Retinal pigment epithelial cell (primary cell): ENCODE measurements around the gene MCCC1.
A peak's percentile ranks its signal among the peaks of the same experiment; 100 is the strongest.

Experiments
- DNase-seq: peaks from one replicate; pipeline ENCODE4 v3.0.0-alpha.2; 2010; ENCODE audit warnings: low read depth
- H3K4me3 ChIP-seq: 2 replicates; pipeline ENCODE4 v1.5.1; 2011; ENCODE audit warnings: mild to moderate bottlenecking, low read length, control low read depth, moderate library complexity
- TF ChIP-seq, protein P1 (sequence below): conservative IDR thresholded peaks from 2 replicates; pipeline ENCODE4 v1.5.1; 2011; ENCODE audit warnings: low read depth, low read length, control low read depth, inconsistent platforms

Gene MCCC1

DNA sequence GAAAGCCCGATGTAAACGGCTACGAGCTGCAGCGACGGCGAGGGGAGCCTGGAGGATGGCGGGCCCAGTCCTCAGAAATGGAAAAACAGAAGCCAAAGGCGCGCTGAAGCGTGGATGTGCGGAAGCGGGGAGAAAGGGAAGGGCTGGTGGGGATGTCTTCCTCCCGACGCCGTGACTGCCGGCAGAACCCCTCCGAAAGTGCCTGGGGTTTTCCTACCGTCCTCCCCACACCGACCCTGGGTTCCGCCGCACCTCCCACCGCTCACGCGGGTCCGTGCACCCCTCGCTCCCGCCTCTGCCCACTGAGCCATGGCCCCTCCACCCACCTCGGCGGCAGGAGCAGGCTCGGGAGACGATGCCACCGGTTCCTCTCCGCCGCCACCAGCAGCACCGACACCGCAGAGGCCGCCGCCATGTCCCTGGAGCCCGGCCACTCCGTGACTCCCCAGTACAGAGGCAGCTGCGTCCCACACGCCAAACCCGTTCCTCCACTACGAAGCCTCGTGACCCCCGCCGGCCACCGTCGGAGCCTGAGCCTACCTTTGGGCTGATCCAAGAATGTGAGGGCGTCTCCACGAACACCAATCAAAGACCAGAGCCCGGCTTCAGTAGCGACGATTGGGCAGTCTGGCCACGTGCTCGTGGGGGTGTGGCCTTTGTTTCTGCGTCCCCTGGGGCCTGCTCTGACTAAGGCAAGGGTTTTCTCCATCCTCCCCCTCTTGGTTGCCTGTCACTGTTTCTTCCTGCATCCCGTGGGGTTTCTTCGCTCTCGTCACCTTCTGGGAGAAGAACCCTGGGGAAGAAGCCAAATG, at the start of gene MCCC1:
TSS of gene MCCC1 (minus strand) at position 471 of the 812 bp plus-strand sequence. CDS start at position 415, 56 bp downstream.
- TF ChIP-seq, protein P1, sequence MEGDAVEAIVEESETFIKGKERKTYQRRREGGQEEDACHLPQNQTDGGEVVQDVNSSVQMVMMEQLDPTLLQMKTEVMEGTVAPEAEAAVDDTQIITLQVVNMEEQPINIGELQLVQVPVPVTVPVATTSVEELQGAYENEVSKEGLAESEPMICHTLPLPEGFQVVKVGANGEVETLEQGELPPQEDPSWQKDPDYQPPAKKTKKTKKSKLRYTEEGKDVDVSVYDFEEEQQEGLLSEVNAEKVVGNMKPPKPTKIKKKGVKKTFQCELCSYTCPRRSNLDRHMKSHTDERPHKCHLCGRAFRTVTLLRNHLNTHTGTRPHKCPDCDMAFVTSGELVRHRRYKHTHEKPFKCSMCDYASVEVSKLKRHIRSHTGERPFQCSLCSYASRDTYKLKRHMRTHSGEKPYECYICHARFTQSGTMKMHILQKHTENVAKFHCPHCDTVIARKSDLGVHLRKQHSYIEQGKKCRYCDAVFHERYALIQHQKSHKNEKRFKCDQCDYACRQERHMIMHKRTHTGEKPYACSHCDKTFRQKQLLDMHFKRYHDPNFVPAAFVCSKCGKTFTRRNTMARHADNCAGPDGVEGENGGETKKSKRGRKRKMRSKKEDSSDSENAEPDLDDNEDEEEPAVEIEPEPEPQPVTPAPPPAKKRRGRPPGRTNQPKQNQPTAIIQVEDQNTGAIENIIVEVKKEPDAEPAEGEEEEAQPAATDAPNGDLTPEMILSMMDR, result no peak

DNA sequence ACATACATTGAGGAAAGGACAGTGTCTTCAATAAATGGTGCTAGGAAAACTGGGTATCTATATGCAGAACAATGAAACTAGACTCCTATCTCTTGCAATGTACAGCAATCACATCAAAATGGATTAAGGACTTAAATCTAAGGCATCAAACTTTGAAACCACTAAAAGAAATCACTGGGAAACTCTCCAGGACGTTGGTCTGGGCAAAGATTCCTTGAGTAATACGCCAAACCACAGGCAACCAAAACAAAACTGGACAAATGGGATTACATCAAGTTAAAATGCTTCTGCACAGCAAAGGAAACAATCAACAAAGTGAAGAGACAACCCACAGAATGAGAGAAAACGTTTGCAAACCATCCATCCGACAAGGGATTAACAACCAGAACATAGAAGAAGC, 48.8 kb upstream of the MCCC1 start:
- DNase-seq, result peak; percentile 31
- TF ChIP-seq, protein P1, result no peak
- no peak overlapping the region for H3K4me3 ChIP-seq

More for the DNA sequence above, at the start of gene MCCC1:
- H3K4me3 ChIP-seq, result peak within 1 kb of the TSS; percentile 92
- DNase-seq, result peak; percentile 95

DNA sequence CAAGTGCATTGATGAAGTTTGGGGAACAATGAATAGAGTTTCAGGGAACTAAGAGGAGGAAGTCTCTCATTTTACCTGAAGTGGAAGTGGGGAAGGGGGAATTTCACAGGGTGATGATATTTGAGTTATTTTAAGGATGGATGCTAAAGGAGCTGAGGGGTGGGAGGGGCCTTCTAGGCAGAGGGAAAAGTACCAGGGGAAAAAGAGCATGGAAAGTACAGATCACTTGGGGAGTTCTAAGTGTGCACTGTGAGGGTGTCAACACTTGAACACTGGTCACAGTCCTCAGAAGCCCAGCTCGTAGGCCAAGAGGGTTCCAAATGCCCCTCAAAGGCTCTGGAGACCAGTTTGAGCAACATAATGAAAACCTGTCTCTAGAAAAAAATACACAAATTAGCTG, 45.1 kb upstream of the MCCC1 start:
- H3K4me3 ChIP-seq, result no peak overlapping the region
- no peak for DNase-seq
- TF ChIP-seq, protein P1, result no peak

- TF ChIP-seq, protein P1, result no peak
- DNase-seq, result no peak
- H3K4me3 ChIP-seq, result no peak overlapping the region
Observed at GRCh38 chr3:183142199-183142598, 42.9 kb upstream of the MCCC1 start.

GRCh38 chr3:183134844-183135243, 35.5 kb upstream of the MCCC1 start:
- TF ChIP-seq, protein P1, result no peak
- no peak for DNase-seq

GRCh38 chr3:183132409-183132808, 33.1 kb upstream of the MCCC1 start:
- no peak for DNase-seq
- TF ChIP-seq, protein P1, result no peak
- H3K4me3 ChIP-seq, result no peak overlapping the region

More at GRCh38 chr3:183134844-183135243, 35.5 kb upstream of the MCCC1 start:
- no peak overlapping the region for H3K4me3 ChIP-seq

DNA sequence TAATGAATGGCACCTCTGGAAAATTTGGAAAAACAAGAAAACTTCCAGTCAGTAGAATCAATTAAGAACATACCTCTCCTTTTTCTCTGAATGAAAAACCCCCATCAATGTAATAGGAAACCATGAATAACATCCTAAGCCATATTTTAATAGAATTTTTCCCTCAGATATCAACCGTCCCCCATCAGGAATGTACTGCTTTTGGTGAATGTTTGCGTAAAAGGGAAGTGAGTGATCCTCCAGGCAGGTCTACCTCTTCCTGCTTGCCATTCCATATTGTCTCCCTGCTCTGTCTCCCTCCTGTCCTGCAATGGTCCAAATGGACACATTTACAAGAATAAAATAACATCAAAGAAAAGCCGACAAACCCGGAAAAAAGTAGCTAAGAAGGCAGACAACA, 32.4 kb upstream of the MCCC1 start:
- H3K4me3 ChIP-seq, result no peak overlapping the region
- no peak for DNase-seq
- TF ChIP-seq, protein P1, result no peak
